K562 (cell line): ENCODE data around the gene SYT6. TPM values are rescaled to one million over a fixed set of nuclear protein-coding genes. Genes with fewer than 3 reads are reported as not detected.

Experiments
- ATAC-seq: fragments of 200-7000 bp; cut with Tn5 transposase; 3 replicates; pipeline ENCODE4 v1.9.1; 2020; ENCODE audit warnings: moderate library complexity
- BruUV-seq: library from RNA; stranded (reverse); fragments of 400-500 nt; replicated peaks from 2 replicates; lab custom pipeline; 2021; lab: Mats Ljungman, UMichigan
- CTCF ChIA-PET: fragments of 300-600 bp; formaldehyde crosslinking; extraction: SDS; loops from one replicate; lab custom pipeline; 2021; ENCODE audit warnings: low intra/inter-chr PET ratio; lab: Yijun Ruan, JAX
- POLR2A ChIA-PET: fragments of 300-600, 350-650 bp; sonication (Branson Sonifier 250); formaldehyde crosslinking; extraction: SDS; loops from one replicate; lab custom pipeline; 2021; ENCODE audit warnings: antibody characterized with exemption, inconsistent platforms; lab: Yijun Ruan, JAX
- DNase-seq, 4 experiments: peaks; one replicate each; pipeline versions ENCODE4 v3.0.0 to v3.0.0-alpha.2; 2011 to 2018; ENCODE audit warnings: low spot score in 3 of 4, mixed read lengths in 3 of 4; ENCODE audit errors: extremely low read depth in 1 of 4
- FAIRE-seq: peaks from 2 replicates; lab custom pipeline; 2011; peaks lifted over from hg19 to GRCh38; lab: Jason Lieb, UNC
- H2AFZ ChIP-seq: 2 replicates; pipeline ENCODE4 v1.6.0; 2011; ENCODE audit warnings: low read depth, low read length, control low read depth, inconsistent platforms
- H3K27ac ChIP-seq: fragments of 200-600 bp; 3 replicates; pipeline ENCODE4 v1.8.0; 2011; ENCODE audit warnings: low read depth, mild to moderate bottlenecking, control low read depth, inconsistent platforms, low read length, moderate library complexity, mixed read lengths; ENCODE audit errors: extremely low read depth
- H3K27me3 ChIP-seq, 2 experiments: fragments of 300-600 bp in 1 of 2; 2 replicates in 1 of 2; 3 replicates in 1 of 2; pipeline versions ENCODE4 v1.6.0 to v1.8.0; 2011; ENCODE audit warnings: inconsistent platforms in 2 of 2, low read length in 2 of 2, mild to moderate bottlenecking in 1 of 2, mixed read lengths in 1 of 2, moderate library complexity in 1 of 2; ENCODE audit not compliant: control insufficient read depth in 2 of 2, insufficient read depth in 2 of 2
- H3K36me3 ChIP-seq: fragments of 300-600 bp; 3 replicates; pipeline ENCODE4 v1.8.0; 2011; ENCODE audit warnings: mild to moderate bottlenecking, low read length, inconsistent platforms; ENCODE audit not compliant: control insufficient read depth, insufficient read depth
- H3K4me1 ChIP-seq, 2 experiments: fragments of 200-600 bp in 1 of 2; replicated peaks in 1 of 2; 2 replicates in 1 of 2; 3 replicates in 1 of 2; pipeline versions ENCODE4 v1.5.1 to v1.8.0; 2011; ENCODE audit warnings: inconsistent platforms in 2 of 2, low read length in 2 of 2, mild to moderate bottlenecking in 1 of 2, mixed read lengths in 1 of 2, moderate library complexity in 1 of 2; ENCODE audit not compliant: control insufficient read depth in 2 of 2, insufficient read depth in 2 of 2
- H3K4me2 ChIP-seq: 2 replicates; pipeline ENCODE4 v1.6.1; 2011; ENCODE audit warnings: low read length, control low read depth, inconsistent platforms, mixed read lengths; ENCODE audit not compliant: insufficient read depth
- H3K4me3 ChIP-seq: fragments of 200-600 bp; sonication (generic), shearing (Covaris generic); 2 replicates; pipeline ENCODE4 v1.5.1; 2016; ENCODE audit warnings: control low read depth, inconsistent platforms
- H3K79me2 ChIP-seq: fragments of 200-600 bp; 3 replicates; pipeline ENCODE4 v1.8.0; 2011; ENCODE audit warnings: low read length, inconsistent platforms; ENCODE audit not compliant: control insufficient read depth, insufficient read depth
- H3K9ac ChIP-seq, 2 experiments: 2 replicates each; pipeline versions ENCODE4 v1.6.0 to v1.6.1; 2011; ENCODE audit warnings: low read depth in 2 of 2, low read length in 2 of 2, control low read depth in 1 of 2, inconsistent platforms in 1 of 2, mild to moderate bottlenecking in 1 of 2, mixed read lengths in 1 of 2; ENCODE audit not compliant: insufficient read depth in 1 of 2
- H3K9me1 ChIP-seq: one replicate; pipeline ENCODE4 v1.6.0; 2011; ENCODE audit warnings: inconsistent platforms, mild to moderate bottlenecking, low read length, moderate library complexity; ENCODE audit not compliant: control insufficient read depth, insufficient read depth
- H3K9me3 ChIP-seq: replicated peaks from 2 replicates; pipeline ENCODE4 v1.5.1; 2011; ENCODE audit warnings: low read depth, low read length, inconsistent platforms; ENCODE audit not compliant: control insufficient read depth, insufficient read depth
- H4K20me1 ChIP-seq: replicated peaks from 2 replicates; pipeline ENCODE4 v1.6.1; 2011; ENCODE audit warnings: low read length, inconsistent platforms, mixed read lengths; ENCODE audit not compliant: control insufficient read depth, insufficient read depth
- C11orf30 ChIP-seq: fragments of 450-650 bp; IDR thresholded peaks from 2 replicates; pipeline ENCODE4 v1.6.1; 2016; ENCODE audit warnings: low read depth, mild to moderate bottlenecking
- FIP1L1 ChIP-seq: fragments of 200-400 bp; formaldehyde crosslinking; IDR thresholded peaks from 2 replicates; pipeline ENCODE4 v1.6.1; 2018; ENCODE audit warnings: mild to moderate bottlenecking, low read depth, low read length; ENCODE audit not compliant: poor library complexity, severe bottlenecking
- FOXA3 ChIP-seq, 2 experiments: fragments of 450-650 bp in 1 of 2; sonication (generic) in 1 of 2; formaldehyde crosslinking; IDR thresholded peaks in 1 of 2; conservative IDR thresholded peaks in 1 of 2; 2 replicates each; pipeline versions ENCODE4 v1.4.0 to v1.8.0; 2020 to 2022; ENCODE audit warnings: mild to moderate bottlenecking in 2 of 2, missing genetic modification reagents in 1 of 2
- KDM2B ChIP-seq: fragments of 250-450 bp; sonication (Bioruptor Pico); IDR thresholded peaks from 2 replicates; pipeline ENCODE4 v1.8.0; 2021; ENCODE audit warnings: mild to moderate bottlenecking, moderate library complexity
- KDM5B ChIP-seq: fragments of 200-600 bp; sonication (generic); IDR thresholded peaks from 2 replicates; pipeline ENCODE4 v1.6.1; 2012; ENCODE audit warnings: low read depth, mild to moderate bottlenecking, moderate library complexity, low read length, control low read depth, inconsistent platforms; ENCODE audit not compliant: insufficient replicate concordance
- PURB ChIP-seq: sonication (generic); formaldehyde crosslinking; IDR thresholded peaks from 2 replicates; pipeline ENCODE4 v1.9.0; 2021; ENCODE audit warnings: low read depth, mild to moderate bottlenecking, missing genetic modification reagents
- RBM15 ChIP-seq: fragments of 200-400 bp; formaldehyde crosslinking; IDR thresholded peaks from 2 replicates; pipeline ENCODE4 v1.6.1; 2018; ENCODE audit warnings: mild to moderate bottlenecking, low read length, moderate library complexity; ENCODE audit not compliant: insufficient read depth
- SREBF1 ChIP-seq: fragments of 150-350 bp; IDR thresholded peaks from 2 replicates; pipeline ENCODE4 v1.6.1; 2014; ENCODE audit warnings: antibody characterized with exemption, low read depth, low read length, borderline replicate concordance
- U2AF1 ChIP-seq: fragments of 200-400 bp; formaldehyde crosslinking; optimal IDR thresholded peaks from 2 replicates; pipeline ENCODE3; 2017; ENCODE audit warnings: mild to moderate bottlenecking, low read depth, low read length, moderate library complexity
- ZNF239 ChIP-seq: fragments of 250-450 bp; sonication (Bioruptor Pico); IDR thresholded peaks from 2 replicates; pipeline ENCODE4 v1.4.0; 2020; ENCODE audit warnings: mild to moderate bottlenecking
- ZNF764 ChIP-seq: fragments of 250-450 bp; sonication (Bioruptor Pico); IDR thresholded peaks from 2 replicates; pipeline ENCODE4 v1.4.0; 2020; ENCODE audit warnings: low read depth, mild to moderate bottlenecking, moderate library complexity
- WGBS: fragments of 100-300 bp; shearing (Covaris generic); methylation state at CpG from one replicate; pipeline ENCODE4 v1.1.6; 2016; ENCODE audit warnings: low coverage, mixed read lengths; ENCODE audit not compliant: insufficient coverage; ENCODE audit errors: missing lambda C conversion rate; 5-methylcytosine and 5-hydroxymethylcytosine counted together
- in situ Hi-C: fragments of 300-500 bp; cut with MboI; formaldehyde crosslinking; loops from 4 replicates; pipeline ENCODE4 v1.15.0; 2018; ENCODE audit warnings: inconsistent platforms, mixed read lengths
- intact Hi-C: fragments of 100-400 bp; cut with micrococcal nuclease; formaldehyde crosslinking; loops from 2 replicates; pipeline ENCODE4 v1.14.2; 2022
- polyA plus RNA-seq, 8 experiments: library from polyadenylated mRNA; depleted of rRNA in 4 of 8; stranded (reverse) in 5 of 8; unstranded in 3 of 8; fragments of >200 nt; fragmentation: Nextera tagmentation in 2 of 8; fragmentation: Illumina TruSeq in 1 of 8; extraction: Ambion mirVana in 2 of 8; extraction: Trizol in 1 of 8; gene quantifications; 2 replicates each; pipeline versions ENCODE4 v1.2.1 to v1.2.3, GENCODE V29; 2011 to 2014; ENCODE audit warnings: inconsistent platforms in 1 of 8, missing spikeins in 1 of 8
- total RNA-seq, 7 experiments: library from RNA; depleted of rRNA in 6 of 7; stranded (reverse); fragments of >200 nt in 6 of 7; fragmentation: Illumina TruSeq in 2 of 7; extraction: Trizol in 2 of 7; gene quantifications; 2 replicates each; pipeline versions ENCODE4 v1.2.1 to v1.2.3, GENCODE V29; 2011 to 2021; ENCODE audit warnings: low replicate concordance in 1 of 7
- TF ChIP-seq, protein P1 (sequence below): IDR thresholded peaks from 3 replicates; pipeline ENCODE4 v1.6.1; 2011; ENCODE audit warnings: borderline replicate concordance, mild to moderate bottlenecking; ENCODE audit not compliant: insufficient read length, insufficient read depth
- TF ChIP-seq, protein P2 (sequence below), 2 experiments: fragments of 250-450 bp in 1 of 2; fragments of 450-650 bp in 1 of 2; sonication (Bioruptor Pico) in 1 of 2; IDR thresholded peaks; 2 replicates each; pipeline versions ENCODE4 v1.6.1 to v1.8.0; 2016 to 2021; ENCODE audit warnings: mild to moderate bottlenecking in 2 of 2, moderate library complexity in 2 of 2, missing compliant biosample characterization in 1 of 2, missing genetic modification characterization in 1 of 2
- TF ChIP-seq, protein P3 (sequence below): fragments of 250-450 bp; sonication (Bioruptor Pico); IDR thresholded peaks from 2 replicates; pipeline ENCODE4 v1.9.0; 2021; ENCODE audit warnings: mild to moderate bottlenecking, inconsistent platforms

SYT6 gene
- total and polyA plus RNA-seq, 9 of the 15 experiments (the other 6 are each of a cell fraction or from before 2014, with no cell fraction given): 0.06 TPM; not detected in 8

DNA sequence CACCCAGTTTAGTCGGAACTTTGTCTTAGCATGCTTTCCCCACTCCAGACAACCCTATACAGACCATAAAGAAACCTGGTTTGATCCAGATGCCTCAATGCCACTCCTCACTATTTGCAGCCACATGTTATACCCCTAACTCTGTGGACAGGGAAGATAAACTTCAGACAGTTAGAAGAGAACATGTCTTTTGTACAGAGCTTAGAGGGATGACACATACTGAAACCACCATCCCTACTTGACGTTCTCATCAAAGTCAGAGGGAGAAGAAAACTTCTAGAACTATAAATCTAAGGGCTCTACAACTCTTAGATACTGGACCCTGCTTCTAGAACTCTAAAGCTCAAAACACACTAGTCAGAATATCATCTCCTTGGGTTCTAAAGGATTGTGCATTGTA lies 3.7 kb downstream of the SYT6 start (continued):
- TF ChIP-seq, protein P1, sequence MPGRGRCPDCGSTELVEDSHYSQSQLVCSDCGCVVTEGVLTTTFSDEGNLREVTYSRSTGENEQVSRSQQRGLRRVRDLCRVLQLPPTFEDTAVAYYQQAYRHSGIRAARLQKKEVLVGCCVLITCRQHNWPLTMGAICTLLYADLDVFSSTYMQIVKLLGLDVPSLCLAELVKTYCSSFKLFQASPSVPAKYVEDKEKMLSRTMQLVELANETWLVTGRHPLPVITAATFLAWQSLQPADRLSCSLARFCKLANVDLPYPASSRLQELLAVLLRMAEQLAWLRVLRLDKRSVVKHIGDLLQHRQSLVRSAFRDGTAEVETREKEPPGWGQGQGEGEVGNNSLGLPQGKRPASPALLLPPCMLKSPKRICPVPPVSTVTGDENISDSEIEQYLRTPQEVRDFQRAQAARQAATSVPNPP: no peak
- TF ChIP-seq ZNF239 (CRISPR knock-in tag): no peak
- TF ChIP-seq, protein P2, sequence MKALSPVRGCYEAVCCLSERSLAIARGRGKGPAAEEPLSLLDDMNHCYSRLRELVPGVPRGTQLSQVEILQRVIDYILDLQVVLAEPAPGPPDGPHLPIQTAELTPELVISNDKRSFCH (CRISPR knock-in tag; IDR thresholded peaks at IDR 0.05): no peak
- TF ChIP-seq, protein P2 (tag; IDR thresholded peaks at IDR 0.05): no peak
- no peak for TF ChIP-seq SREBF1
- TF ChIP-seq FOXA3 (CRISPR knock-in tag; conservative IDR thresholded peaks at IDR 0.05 in 1 of 2, IDR thresholded peaks at IDR 0.05 in 1 of 2): no peak
- no peak for TF ChIP-seq C11orf30

DNA sequence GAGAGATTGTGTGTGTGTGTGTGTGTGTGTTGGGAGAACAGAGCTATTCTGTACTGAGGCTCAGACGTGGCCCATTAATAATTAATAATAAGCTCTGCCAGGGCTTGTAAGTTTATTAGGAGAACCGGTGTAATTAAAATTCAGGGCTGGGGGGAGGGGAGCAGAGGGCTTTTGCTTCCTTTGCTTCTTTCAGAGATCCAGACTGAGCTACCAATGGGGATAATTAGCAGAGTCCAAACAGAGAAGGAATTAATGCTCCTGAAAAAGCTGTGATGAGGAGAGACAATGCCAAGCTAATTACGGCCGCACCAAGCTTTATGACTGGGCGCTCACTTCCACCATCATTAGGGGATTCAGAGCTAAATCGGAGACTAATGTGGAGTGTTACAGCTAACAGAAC lies 4.5 kb downstream of the SYT6 start:
- Histone ChIP-seq H3K27me3 (peaks cover 7 to 30% of the 10 kb centered on the region in 2 experiments; a peak in 3 of 5 replicates), H3K36me3 (no peaks in the 10 kb centered on the region), H2AFZ (no peak overlapping the region), H3K9me1 (no peaks in the 10 kb centered on the region), H3K9ac (no peak overlapping the region), H3K4me1 (peaks cover 0 to 16% of the 10 kb centered on the region in 2 experiments; a peak in 1 of 5 replicates), H3K4me3 (no peak overlapping the region), H3K27ac (no peak overlapping the region), H3K9me3 (no peaks in the 10 kb centered on the region), H4K20me1 (no peaks in the 10 kb centered on the region), H3K4me2 (no peak overlapping the region), H3K79me2 (no peaks in the 10 kb centered on the region)
- in situ Hi-C loops (no loop called here), intact Hi-C loops (no loop called here)
- ATAC-seq (no peak), FAIRE-seq (no peak), DNase-seq (no peak)
- no TSS peak for BruUV-seq
- 2% methylated on average over 6 of the region's 6 CpGs for WGBS
- CTCF ChIA-PET: no interaction called here
- POLR2A ChIA-PET: no interaction called here
- no peak for TF ChIP-seq PURB (CRISPR knock-in tag)
- no peak for TF ChIP-seq ZNF764
- TF ChIP-seq SREBF1: no peak
- TF ChIP-seq, protein P3, sequence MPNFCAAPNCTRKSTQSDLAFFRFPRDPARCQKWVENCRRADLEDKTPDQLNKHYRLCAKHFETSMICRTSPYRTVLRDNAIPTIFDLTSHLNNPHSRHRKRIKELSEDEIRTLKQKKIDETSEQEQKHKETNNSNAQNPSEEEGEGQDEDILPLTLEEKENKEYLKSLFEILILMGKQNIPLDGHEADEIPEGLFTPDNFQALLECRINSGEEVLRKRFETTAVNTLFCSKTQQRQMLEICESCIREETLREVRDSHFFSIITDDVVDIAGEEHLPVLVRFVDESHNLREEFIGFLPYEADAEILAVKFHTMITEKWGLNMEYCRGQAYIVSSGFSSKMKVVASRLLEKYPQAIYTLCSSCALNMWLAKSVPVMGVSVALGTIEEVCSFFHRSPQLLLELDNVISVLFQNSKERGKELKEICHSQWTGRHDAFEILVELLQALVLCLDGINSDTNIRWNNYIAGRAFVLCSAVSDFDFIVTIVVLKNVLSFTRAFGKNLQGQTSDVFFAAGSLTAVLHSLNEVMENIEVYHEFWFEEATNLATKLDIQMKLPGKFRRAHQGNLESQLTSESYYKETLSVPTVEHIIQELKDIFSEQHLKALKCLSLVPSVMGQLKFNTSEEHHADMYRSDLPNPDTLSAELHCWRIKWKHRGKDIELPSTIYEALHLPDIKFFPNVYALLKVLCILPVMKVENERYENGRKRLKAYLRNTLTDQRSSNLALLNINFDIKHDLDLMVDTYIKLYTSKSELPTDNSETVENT (CRISPR knock-in tag): no peak
- no peak for TF ChIP-seq KDM2B (CRISPR knock-in tag)
- TF ChIP-seq RBM15: no peak
- no peak for TF ChIP-seq FIP1L1
- TF ChIP-seq U2AF1: no peak
- no peak for TF ChIP-seq KDM5B
